GM19372 (cell line): Measurements from ENCODE around the gene WDR36.

Experiments
- ATAC-seq: cut with Tn5 transposase; IDR thresholded peaks from one replicate; pipeline ENCODE4 v1.9.1; 2021; ENCODE audit warnings: mild to moderate bottlenecking, low read depth, moderate library complexity; ENCODE audit not compliant: unreplicated experiment

Gene WDR36

GRCh38 chr5:111173476-111173875, 81.3 kb downstream of the WDR36 start:
- ATAC-seq: no peak
